GM08714 (cell line): ENCODE data around the gene SLC6A6.

Experiments used
- H3K4me3 ChIP-seq: fragments of 200-500 bp; sonication (Bioruptor generic); 2 replicates; pipeline ENCODE4 v1.5.1; 2014; ENCODE audit warnings: mild to moderate bottlenecking, low read length, inconsistent platforms
- ZNF274 ChIP-seq: IDR thresholded peaks from 2 replicates; pipeline ENCODE4 v1.6.1; 2012; ENCODE audit warnings: mild to moderate bottlenecking, low read depth, low read length

SLC6A6 gene

GRCh38 chr3:14519406-14519805 is 117.0 kb downstream of the SLC6A6 start:
- H3K4me3 ChIP-seq, result no peak overlapping the region
- TF ChIP-seq ZNF274, result no peak

- TF ChIP-seq ZNF274, result no peak
- no peak overlapping the region for H3K4me3 ChIP-seq
These were observed 117.7 kb downstream of the SLC6A6 start for GRCh38 chr3:14520149-14520548.

DNA sequence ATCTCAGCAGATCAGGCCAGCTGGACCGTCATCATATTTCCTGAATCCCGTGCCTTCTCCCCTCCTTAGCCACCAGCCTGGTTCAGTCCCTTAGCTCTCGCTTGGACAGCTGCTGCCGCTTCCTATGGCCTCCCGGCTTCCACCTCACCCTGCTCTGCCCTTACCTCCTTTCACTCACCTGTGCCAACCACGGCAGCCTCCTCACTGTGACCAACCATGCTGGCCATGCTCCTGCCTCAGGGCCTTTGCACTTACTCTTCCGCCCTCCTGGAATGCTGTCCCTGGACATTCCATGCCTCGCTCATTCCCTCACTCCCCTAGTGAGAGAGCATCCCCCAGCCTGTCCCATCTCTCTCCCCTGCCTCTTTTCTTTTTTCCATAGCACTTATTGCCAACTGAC is 118.6 kb downstream of the SLC6A6 start:
- H3K4me3 ChIP-seq, result no peak overlapping the region
- TF ChIP-seq ZNF274, result no peak

DNA sequence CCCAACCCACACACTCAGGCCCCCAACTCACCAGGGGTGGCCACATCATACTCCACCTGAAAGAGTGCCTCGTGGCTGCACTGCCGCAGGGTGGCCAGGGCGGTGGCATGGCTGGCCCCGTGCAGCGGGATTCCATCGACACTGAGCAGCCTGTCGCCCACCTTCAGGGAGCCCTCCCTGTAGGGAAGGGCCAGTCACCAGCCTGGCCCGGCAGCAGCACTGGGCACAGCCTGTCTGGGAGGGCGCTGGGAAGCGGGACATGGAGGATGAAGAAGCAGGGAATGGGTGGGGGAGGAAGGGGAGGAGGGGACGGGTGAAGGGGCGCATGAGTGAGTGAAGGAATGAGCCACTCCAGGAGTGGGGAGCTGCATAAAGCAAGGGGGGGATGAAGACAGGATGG is 119.2 kb downstream of the SLC6A6 start:
- no peak overlapping the region for H3K4me3 ChIP-seq
- no peak for TF ChIP-seq ZNF274

DNA sequence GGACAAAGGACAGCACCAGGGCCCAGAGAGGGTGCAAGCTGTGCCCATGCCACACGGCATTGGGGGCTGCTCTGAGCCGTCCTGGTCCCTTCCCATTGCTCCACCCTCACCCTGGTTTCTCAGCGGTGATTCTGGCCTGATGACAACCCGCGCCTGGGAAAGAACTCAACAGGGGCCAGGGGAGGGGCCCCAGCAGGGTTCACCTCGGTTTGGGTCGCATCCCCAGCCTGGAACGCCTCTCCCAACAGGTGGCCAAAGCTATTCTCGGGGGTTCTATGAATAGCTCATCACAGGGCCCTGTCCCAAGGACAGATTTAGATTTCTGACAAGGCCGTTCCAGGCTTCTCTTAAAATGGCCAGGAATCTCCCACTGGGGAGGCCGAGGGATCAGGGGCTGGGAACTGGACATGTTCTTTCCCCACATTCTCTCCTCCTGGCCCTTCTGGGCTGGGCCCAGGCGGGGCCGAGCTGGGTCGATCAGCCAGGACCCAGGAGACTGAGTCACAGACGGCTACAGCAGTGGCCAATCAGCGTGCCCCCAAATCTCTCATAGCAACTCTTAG is 119.8 kb downstream of the SLC6A6 start:
- no peak overlapping the region for H3K4me3 ChIP-seq
- no peak for TF ChIP-seq ZNF274

DNA sequence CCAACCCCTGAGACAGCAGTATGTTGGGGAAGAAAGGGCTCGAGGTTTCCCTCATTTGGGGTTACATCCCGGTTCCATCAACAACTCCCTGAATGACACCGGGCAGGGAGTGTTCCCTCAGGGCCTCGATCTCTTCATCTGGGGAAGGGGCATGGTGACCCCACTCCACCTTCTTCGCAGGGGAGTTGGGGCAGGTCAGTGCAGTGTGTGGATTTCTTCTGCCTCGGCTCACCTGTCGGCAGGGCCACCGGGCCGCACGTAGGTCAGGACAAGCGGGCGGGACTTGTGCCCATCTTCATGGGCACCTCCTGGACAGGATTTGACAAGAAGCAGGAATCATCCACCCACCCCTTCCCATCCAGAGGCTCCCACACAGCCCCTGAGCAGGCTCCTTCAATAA is 120.4 kb downstream of the SLC6A6 start:
- no peak overlapping the region for H3K4me3 ChIP-seq
- no peak for TF ChIP-seq ZNF274

DNA sequence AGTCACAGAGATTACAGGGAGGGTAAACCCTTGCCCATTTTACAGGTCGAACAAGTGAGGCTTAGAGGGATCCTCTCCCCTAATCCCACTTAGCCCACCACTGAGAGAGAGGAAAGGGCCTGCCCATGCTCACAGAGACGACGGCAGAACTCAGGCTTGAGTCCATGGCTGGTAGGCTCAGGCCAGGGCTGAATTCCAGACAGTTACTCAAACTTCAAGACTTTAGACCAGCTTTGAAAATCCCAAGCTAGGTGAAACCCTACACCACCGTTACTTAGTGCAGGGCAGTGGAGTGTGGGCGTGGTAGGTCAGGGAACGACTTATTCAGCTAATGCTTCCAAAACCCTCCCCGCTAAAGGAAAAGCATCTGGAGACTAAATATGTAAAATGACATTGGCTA is 121.4 kb downstream of the SLC6A6 start:
- no peak overlapping the region for H3K4me3 ChIP-seq
- no peak for TF ChIP-seq ZNF274

- no peak for TF ChIP-seq ZNF274
- no peak overlapping the region for H3K4me3 ChIP-seq
These were observed 121.9 kb downstream of the SLC6A6 start for GRCh38 chr3:14524311-14524711.

- no peak overlapping the region for H3K4me3 ChIP-seq
- no peak for TF ChIP-seq ZNF274
These were observed 122.7 kb downstream of the SLC6A6 start for GRCh38 chr3:14524920-14525660.

DNA sequence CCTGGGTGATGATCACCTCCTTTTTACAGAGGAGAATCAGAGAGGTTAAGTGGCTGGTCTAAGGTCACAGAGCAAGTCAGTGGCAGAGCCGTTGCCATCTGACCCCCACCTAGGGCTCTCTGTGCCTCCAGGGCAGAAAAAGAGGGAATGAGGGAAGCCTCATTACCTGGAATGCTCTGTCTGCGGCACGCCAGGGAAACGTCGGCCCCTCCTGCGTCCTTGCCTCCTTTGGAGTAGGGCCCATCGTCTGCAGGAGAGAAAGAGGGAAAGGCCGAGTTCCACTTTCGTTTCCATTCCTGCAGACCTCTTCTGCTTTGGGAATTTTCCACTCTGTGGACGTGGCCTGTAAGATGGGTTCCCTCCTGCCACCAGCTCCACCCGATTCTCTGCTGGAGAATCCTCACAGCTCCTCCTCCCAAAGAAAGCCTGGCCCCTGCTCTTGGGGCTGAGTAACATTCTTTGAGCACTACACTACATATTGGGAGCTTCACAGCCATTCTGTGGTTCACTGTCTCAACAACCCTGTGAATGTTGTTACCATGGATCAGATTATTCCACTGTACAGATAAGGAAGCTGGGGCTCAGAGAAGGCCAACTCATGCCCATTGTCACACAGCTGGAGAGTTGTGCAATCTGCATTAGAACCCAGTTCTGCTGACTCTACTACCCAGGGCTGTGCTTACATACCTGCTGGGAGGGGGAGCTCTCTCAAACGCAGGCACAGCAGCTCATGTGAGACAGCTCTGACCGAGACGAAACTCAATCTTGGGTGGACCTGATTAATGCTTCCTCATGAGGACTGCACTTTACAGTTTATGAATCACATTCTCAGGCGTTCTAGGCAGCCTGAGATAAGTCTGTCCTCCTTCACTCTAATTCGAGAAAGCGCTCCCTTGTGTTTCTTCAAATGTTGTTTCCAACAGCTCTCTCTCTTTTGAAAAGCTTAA is 123.6 kb downstream of the SLC6A6 start:
- no peak overlapping the region for H3K4me3 ChIP-seq
- TF ChIP-seq ZNF274, result no peak

DNA sequence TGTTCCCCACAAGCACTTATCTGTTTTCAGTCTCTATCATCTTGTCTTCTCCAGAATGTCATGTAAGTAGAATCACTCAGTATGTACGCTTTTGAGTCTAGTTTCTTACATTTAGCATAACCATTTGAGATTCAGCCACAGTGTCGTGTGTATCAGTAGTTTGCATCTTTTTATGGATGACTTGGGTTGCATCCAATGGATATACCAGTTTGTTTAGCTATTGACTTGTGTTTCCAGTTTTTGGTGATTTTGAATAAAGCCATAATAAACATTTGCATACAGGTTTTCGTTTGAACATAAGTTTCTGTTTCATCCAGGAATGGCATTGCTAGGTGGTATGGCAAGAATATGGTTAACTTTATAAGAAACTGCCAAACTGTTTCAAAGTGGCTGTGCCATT is 125.7 kb downstream of the SLC6A6 start:
- TF ChIP-seq ZNF274, result no peak
- no peak overlapping the region for H3K4me3 ChIP-seq

GRCh38 chr3:14531856-14532395 is 129.5 kb downstream of the SLC6A6 start:
- no peak overlapping the region for H3K4me3 ChIP-seq
- no peak for TF ChIP-seq ZNF274

DNA sequence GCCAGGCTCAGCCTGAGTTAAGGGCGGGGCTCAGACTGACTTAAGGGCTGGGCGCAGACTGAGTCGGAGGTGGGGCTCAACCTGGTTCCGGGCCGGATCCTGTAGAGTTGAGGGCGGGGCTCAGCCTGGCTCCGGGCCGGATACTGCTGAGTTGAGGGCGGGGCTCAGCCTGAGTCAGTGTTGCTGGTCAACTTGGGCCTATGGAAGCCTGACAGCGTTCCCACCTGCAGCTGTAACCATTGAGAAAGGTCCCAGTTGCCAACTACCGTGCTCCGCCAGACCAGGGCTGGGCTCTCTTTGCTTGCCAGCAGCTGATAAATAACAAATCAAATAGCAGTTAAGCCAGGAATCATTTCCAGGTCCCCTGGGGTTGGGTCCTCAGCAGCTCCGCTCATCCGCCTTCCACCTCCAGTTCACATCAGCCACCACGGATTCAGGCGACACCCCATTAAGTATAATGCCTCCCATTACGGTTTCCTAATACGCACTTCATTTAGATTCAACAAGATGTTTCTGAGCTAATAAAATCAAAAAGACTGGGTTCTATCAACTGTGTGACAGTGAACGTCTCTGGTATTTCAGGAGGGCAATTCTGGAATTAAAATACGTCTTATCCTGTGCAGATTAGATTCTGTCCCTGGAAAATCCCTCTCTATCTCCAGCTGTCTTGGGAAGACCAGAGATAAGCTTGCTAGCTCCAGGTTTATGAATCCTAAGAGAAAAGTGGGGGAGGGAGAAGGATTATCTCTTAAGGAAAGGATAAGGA is 130.5 kb downstream of the SLC6A6 start:
- no peak for TF ChIP-seq ZNF274

More for the DNA sequence above, 130.5 kb downstream of the SLC6A6 start:
- H3K4me3 ChIP-seq, result no peak overlapping the region
